GM21367 (cell line): ENCODE measurements around the gene SAGE1.
"Not testable (repeated sequence)": the region's sequence is repeated elsewhere in the genome, so short reads cannot be mapped to it uniquely, and the experiment has no call there.

Experiments
- ATAC-seq: cut with Tn5 transposase; IDR thresholded peaks from one replicate; pipeline ENCODE4 v1.9.1; 2021; ENCODE audit not compliant: unreplicated experiment

The SAGE1 gene, protein sequence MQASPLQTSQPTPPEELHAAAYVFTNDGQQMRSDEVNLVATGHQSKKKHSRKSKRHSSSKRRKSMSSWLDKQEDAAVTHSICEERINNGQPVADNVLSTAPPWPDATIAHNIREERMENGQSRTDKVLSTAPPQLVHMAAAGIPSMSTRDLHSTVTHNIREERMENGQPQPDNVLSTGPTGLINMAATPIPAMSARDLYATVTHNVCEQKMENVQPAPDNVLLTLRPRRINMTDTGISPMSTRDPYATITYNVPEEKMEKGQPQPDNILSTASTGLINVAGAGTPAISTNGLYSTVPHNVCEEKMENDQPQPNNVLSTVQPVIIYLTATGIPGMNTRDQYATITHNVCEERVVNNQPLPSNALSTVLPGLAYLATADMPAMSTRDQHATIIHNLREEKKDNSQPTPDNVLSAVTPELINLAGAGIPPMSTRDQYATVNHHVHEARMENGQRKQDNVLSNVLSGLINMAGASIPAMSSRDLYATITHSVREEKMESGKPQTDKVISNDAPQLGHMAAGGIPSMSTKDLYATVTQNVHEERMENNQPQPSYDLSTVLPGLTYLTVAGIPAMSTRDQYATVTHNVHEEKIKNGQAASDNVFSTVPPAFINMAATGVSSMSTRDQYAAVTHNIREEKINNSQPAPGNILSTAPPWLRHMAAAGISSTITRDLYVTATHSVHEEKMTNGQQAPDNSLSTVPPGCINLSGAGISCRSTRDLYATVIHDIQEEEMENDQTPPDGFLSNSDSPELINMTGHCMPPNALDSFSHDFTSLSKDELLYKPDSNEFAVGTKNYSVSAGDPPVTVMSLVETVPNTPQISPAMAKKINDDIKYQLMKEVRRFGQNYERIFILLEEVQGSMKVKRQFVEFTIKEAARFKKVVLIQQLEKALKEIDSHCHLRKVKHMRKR

DNA sequence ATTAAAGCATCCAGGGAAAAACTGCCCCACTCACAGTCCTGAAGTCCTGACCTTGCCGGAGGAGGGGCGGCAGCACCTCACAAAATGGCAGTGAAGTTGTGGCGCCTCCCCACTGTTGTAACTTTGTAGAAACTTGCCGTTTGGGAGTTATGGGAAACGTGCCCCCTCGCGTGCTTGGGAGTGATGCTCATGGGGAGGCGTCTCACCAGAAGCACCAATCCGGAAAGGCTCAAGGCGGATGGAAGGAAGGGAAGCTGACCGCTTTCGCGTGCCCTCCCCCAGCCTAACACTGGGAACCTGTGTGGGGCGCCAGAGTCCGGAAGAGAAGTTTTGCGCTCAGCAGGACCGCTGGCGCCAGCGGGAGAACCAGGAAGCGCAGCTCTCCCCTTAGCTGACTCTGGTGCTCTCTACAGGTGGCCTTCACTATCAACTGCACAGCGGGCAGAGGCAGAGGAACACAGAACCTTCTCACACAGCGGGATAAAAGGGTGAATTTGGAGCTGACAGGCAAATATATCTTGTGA, at the start of gene SAGE1, which contains the start of gene CT45A10:
Gene SAGE1 (plus strand): TSS at position 423 of the 524 bp plus-strand sequence. CDS start 2,527 bp downstream, outside the sequence.
Gene CT45A10 (minus strand): TSS at position 151 of the 524 bp plus-strand sequence. CDS start 8,100 bp downstream, outside the sequence.
- no peak for ATAC-seq

DNA sequence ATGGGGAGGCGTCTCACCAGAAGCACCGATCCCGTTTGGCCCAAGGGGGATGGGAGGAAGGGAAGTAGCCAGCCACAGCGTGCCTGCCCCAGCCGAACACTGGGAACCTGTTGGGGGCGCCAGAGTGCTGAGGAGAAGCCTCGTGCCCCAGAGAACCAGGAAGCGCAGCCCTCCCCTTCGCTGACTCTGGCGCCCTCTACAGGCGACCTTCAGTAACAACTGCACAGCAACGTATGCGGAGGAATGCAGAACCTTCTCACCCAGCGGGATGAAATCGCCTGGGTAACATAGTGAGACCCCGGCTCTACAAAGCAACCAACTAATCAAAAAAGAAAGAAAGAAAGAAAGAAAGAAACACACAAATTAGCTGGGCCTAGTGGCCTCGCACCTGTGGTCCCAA, 39.1 kb upstream of the SAGE1 start, which contains the start of gene CT45A8:
Gene CT45A8 (minus strand): TSS at position 101 of the 400 bp plus-strand sequence. CDS start 3,755 bp downstream, outside the sequence.
- ATAC-seq: not testable (repeated sequence)

DNA sequence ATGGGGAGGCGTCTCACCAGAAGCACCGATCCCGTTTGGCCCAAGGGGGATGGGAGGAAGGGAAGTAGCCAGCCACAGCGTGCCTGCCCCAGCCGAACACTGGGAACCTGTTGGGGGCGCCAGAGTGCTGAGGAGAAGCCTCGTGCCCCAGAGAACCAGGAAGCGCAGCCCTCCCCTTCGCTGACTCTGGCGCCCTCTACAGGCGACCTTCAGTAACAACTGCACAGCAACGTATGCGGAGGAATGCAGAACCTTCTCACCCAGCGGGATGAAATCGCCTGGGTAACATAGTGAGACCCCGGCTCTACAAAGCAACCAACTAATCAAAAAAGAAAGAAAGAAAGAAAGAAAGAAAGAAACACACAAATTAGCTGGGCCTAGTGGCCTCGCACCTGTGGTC, 21.8 kb upstream of the SAGE1 start, which contains the start of gene CT45A9:
Gene CT45A9 (minus strand): TSS at position 101 of the 400 bp plus-strand sequence. CDS start 3,751 bp downstream, outside the sequence.
- not testable (repeated sequence) for ATAC-seq

DNA sequence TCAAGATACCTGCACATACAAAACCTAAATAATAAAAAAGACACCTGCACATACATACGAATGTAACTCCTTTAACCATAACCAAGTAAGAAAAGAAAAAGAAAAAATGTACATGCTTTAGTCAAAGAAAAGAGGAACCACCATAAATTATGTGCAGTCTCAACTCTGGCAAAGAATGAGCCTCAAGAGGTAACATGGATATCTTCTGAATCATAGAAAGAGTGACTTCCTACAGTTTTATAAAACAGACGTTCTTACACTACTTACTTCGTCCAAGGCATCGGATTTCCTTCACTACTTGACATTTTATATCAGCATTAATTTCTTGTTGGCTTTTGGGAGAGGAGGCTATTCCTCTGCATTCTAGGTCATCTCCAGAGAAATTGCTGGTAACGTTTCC, 10.8 kb upstream of the SAGE1 start:
- not testable (repeated sequence) for ATAC-seq

DNA sequence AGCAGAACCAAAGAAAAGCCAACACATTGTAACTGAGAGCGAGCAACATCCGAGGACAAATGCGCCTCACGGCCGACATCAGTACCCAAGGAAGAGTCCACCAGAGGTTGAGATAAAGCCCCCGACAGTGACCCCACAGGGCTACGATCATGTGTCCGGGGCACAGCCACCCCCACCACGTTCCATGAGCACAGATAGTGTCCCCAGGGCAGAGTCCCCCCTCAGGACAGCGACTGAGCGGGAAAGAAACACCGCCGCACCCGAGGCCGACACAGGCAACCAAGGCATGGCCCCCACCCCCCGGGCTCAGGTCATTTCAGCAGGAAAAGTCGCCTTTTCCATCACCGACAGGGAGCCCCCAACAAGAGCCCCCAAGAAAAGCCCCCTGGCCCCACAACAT, 5.3 kb upstream of the SAGE1 start:
- not testable (repeated sequence) for ATAC-seq

DNA sequence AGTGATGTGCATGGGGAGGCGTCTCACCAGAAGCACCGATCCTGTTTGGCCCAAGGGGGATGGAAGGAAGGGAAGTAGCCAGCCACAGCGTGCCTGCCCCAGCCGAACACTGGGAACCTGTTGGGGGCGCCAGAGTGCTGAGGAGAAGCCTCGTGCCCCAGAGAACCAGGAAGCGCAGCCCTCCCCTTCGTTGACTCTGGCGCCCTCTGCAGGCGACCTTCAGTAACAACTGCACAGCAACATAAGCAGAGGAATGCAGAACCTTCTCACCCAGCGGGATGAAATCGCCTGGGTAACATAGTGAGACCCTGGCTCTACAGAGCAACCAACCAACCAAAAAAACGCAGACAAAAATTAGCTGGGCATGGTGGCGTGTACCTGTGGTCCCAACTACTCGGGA, 4.5 kb upstream of the SAGE1 start:
- not testable (repeated sequence) for ATAC-seq

DNA sequence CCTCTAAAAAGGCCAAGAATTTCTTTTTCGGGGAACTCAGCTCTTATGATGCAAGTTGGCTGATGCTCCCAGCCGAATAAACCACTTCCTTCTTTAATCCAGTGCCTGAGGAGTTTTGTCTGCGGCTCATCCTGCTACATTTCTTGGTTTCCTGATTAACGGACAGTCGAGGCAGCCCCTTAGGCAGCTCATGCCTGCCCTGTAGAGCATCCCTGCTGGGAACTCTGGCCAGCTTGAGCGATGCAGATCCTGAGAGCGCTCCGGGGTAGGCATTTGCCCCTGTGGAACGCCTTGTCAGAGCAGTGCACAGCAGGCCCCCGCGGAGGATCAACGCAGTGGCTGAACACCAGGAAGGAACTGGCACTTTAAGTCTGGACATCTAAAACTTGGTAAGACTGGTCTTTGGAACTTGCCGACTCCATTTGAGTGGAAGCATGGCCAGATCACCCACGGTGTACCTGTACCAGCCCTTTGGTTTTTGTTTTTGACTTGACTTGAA, 3.4 kb upstream of the SAGE1 start:
- no peak for ATAC-seq

DNA sequence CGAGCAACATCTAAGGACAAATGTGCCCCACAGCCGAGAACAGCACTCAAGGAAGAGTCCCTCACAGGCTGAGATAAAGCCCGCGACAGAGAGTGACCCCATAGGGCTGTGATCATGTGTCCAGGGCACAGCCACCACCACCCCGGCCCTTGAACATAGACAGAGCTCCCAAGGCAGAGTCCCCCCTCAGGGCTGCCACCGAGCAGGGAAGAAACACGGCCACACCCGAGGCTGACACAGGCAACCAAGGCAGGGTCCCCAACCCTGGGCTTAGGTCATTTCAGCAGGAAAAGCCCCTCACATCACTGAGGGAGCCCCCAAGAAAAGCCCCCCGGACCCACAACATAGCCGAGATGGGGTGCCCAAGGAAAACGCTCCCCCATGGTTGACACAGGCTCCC, 735 bp upstream of the SAGE1 start:
- no peak for ATAC-seq

DNA sequence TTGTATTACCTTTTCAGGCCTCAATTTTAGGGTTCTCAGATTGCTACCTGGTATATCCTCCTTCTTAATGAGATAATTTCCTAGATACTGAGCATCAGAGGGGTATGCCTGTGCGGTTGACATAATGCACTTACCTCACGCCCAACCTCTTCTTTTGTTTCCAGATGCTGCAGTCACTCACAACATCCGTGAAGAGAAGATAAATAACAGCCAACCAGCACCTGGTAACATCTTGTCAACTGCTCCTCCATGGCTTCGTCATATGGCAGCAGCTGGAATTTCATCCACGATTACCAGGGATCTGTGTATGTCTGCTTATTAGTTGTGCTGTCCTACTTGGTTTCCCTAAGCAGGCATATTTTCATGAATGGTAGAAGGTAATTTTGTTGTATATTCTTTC, 16.7 kb downstream of the SAGE1 start:
- no peak for ATAC-seq

DNA sequence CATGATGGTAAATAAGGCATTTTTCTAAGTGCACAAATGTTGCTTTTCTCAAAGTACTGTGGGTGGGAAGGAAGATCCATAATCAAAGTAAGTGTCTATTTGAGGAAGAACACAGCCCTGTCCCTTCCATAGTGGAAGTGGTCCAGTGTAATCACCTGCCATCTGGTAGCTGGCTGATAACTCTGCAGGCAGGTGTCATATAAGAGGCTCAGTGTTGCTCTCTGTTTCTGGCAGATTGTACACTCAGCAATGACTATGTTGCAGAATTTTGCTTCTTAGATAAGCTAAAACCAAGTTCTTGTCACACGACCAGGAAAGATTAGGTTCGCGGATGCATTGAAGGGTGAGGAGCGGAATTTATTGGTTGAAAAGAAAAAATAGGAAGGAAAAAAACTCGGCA, 20.9 kb downstream of the SAGE1 start:
- ATAC-seq: no peak

DNA sequence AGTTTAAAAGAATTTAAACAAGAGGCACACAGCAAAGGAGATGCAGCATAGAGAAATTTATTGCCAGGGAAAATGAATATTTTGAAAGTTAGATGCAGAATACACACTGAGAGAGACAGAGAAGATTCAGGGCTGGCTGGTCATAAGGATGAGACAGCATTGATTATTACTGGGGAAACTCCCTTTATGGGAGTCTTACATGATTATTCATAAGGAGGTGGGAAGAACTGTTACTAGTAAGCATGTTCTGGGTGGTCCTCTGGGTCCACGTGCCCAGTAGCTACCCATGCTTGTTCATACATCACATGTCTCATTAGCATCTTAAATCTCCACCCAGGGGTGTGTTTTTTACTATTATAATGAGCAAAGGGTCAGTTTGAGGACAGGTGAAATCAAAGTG, 27.0 kb downstream of the SAGE1 start:
- ATAC-seq: not testable (repeated sequence)

DNA sequence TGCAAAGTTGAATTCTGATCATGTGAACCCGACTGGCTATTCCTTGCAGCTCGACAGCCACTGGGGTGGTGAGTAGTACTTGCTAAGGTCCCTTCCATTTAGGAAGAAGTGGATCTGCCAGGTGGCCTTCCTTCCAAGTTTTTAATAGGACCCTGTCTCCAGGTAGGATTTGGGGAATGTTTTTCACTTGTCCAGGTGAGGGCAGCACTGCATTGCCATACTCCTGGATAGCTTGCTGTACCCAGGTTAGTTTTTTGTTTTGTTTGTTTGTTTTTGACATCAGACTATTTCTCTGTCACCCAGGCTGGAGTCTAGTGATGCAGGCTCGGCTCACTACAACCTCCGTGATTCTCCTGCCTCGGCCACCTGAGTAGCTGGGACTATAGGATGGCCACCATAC, 29.8 kb downstream of the SAGE1 start:
- ATAC-seq: no peak

DNA sequence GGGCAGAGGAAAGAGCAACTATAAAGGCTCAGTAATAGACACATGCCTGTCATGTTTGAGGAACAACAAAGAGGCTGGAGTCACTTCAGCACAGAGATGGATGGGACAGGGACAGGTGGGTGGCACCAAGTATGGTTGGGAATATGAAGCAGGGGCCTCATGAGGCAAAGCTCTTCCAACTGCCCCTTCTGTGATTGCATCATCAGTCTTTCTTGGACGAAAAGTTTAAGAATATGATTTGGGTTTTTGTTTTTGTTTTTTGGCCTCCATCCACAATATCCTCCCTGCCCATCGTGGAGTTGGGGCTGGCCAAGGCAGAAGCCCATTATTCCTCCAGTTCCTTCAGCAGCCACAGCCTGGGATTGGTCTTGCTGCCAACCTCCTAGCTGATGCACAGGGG, 34.4 kb downstream of the SAGE1 start:
- no peak for ATAC-seq

DNA sequence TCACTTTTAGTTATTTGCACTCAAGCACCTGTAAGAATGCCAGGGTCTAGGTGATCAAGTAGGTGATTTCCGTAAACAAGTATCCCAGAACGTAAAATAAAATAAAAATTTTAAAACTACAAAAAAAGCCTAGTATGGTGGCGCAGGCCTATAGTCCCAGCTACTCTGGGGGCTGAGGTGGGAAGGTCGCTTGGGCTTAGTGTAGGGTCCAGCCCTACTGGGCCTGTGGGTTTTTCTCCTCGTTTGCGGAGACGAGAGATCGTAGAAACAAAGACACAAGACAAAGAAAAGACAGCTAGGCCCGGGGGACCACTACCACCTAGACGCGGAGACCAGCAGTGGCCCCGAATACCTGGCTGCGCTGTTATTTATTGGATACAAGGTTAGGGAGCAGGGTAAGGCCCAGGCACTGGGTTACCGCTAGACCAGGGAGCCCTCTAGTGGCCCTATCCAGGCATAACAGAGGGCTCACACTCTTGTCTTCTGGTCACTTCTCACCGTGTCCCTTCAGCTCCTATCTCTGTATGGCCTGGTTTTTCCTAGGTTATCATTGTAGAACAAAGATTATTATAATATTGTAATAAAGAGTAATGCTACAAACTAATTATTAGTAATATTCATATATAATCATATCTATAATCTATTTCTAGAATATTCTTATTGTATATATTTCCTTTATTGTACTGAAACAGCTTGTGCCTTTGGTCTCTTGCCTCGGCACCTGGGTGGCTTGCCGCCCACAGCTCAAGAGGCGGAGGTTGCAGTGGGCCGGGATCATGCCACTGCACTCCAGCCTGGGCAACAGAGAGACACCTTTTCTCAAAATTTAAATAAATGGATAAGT, 38.4 kb downstream of the SAGE1 start:
- ATAC-seq: no peak

DNA sequence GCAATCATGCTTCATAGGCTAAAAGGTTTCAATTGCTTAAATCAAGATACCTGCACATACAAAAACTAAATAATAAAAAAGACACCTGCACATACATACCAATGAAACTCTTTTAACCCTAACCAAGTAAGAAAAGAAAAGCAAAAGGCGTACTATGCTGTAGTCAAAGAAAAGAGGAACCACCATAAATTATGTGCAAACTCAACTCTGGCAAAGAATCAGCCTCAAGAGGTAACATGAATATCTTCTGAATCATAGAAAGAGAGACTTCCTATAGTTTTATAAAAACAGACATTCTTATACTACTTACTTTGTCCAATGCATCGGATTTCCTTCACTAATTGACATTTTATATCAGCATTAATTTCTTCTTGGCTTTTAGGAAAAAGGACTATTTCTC, 51.0 kb downstream of the SAGE1 start:
- ATAC-seq: no peak

DNA sequence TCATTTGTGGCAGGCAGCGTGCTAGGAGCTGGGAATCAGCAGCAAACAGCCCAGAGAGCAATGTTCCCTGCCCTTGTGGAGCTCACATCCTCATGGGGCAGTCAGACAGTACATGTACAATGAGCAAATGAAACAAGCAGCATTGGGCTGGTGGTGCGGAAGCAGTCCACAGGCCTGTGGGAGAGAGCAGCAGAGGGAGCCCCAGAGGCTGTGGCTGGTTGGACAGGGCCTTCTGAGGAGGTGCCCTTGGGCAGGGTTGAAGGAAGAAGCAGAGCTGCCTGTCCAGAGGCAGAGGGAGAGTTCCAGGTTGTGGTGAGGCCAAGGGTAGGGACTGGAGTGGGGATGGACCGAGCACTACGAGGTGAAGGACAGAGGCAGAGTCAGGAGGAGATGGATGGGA, 57.8 kb downstream of the SAGE1 start:
- no peak for ATAC-seq
